ENCODE data around the gene SARS1.

SARS1 gene

DNA sequence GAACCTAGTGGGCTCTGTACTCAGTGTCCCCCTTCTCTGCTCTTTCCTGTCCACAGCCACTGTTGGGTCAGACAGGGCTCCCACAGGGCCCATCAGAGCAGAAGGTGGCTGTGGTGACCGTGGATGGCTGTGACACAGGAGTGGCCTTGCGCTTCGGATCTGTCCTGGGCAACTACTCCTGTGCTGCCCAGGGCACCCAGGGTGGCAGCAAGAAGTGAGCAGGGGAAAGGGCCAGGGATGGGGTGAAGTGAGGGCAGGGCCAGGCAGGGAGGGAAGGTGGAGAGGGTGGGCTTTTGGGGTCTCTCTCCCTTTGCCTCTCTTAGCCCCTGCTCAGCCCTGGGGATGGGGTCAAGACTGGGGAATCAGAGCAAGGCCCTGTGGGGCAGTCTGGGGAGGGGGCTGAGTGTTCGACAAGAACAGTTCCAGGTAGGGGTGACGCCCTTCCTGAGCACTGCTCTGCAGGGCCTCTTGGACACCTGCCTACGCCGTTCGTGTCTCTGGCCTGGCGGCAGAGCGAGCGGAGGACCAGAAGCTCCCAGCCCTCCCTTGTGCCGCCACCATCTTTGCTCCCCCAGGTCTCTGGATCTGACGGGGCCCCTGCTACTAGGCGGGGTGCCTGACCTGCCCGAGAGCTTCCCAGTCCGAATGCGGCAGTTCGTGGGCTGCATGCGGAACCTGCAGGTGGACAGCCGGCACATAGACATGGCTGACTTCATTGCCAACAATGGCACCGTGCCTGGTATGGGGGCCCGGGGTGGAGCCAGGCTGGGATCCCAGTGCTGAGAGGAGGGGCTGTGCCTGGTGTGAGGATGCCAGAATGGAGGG lies 48.7 kb downstream of the SARS1 start:
- DNase-seq (ENCODE audit: low read depth) = no peak

GRCh38 chr1:109263234-109263596 lies 49.5 kb downstream of the SARS1 start:
- DNase-seq (ENCODE audit: low read depth) = no peak

GRCh38 chr1:109263597-109264378 lies 50.1 kb downstream of the SARS1 start:
- DNase-seq (ENCODE audit: low read depth) = peak; percentile 57

- DNase-seq (ENCODE audit: low read depth) = no peak
These were observed 50.6 kb downstream of the SARS1 start for GRCh38 chr1:109264379-109264755.

DNA sequence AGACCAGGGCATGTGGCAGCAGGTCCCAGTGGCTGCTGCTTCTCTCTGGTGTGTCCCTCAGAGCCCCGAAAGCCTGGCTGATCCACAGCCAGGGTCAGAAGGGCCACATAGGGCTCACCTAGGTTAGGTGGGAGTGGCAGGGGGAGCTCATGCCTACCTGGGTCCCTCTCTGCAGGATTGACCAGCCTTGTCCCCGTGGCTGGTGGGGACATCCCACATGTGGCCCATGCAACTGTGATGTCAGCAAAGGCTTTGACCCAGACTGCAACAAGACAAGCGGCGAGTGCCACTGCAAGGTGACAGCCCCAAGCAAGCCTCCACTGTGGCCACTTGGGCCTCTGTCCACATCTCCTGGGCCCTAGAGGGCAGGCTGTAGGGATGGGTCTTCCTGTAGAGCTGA lies 51.3 kb downstream of the SARS1 start:
- DNase-seq (ENCODE audit: low read depth) = no peak

- no peak for DNase-seq (ENCODE audit: low read depth)
These were observed 52.1 kb downstream of the SARS1 start for GRCh38 chr1:109265741-109266330.

- DNase-seq (ENCODE audit: low read depth) = no peak
These were observed 53.2 kb downstream of the SARS1 start for GRCh38 chr1:109266965-109267364.

DNA sequence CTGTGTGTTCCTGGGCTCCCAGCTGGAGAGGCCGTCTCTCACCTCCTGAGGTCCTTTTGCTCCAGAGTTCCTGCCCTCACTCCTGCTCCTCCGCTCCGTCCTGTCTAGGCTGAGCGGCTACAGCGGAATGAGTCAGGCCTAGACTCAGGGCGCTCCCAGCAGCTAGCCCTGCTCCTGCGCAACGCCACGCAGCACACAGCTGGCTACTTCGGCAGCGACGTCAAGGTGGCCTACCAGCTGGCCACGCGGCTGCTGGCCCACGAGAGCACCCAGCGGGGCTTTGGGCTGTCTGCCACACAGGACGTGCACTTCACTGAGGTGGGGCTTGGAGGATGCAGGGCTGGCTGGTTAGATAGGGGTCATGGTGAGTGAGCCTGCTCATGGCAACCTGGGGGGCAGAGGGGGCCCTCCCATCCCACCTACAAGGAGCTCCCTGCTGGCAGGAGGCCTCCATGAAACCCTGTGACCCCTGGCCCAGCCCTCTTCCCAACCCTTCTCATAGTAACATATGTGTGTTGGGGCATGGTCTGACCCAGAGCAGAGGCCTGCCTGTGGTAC lies 54.1 kb downstream of the SARS1 start:
- no peak for DNase-seq (ENCODE audit: low read depth)

GRCh38 chr1:109268431-109269211 lies 54.9 kb downstream of the SARS1 start:
- DNase-seq (ENCODE audit: low read depth) = no peak

- DNase-seq (ENCODE audit: low read depth) = no peak
These were observed 55.7 kb downstream of the SARS1 start for GRCh38 chr1:109269212-109269980.

DNA sequence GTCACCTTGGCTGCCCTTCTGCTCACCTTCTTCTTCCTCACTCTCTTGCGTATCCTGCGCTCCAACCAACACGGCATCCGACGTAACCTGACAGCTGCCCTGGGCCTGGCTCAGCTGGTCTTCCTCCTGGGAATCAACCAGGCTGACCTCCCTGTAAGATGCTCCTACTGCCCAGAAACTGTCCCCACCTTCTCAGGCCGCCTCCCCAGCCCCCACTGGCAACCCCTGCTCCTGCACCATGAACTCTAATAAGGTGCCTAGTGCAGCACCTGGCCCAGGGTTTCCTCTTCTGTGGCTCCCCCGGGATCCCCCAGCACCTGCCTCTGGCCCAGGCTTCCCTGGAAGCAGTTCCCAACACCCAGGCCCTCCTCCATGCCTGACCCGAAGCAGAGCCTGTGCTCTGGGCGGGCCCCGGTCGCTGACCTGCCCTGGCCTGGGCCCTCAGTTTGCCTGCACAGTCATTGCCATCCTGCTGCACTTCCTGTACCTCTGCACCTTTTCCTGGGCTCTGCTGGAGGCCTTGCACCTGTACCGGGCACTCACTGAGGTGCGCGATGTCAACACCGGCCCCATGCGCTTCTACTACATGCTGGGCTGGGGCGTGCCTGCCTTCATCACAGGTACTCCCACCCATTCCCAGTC lies 56.4 kb downstream of the SARS1 start:
- no peak for DNase-seq (ENCODE audit: low read depth)

DNA sequence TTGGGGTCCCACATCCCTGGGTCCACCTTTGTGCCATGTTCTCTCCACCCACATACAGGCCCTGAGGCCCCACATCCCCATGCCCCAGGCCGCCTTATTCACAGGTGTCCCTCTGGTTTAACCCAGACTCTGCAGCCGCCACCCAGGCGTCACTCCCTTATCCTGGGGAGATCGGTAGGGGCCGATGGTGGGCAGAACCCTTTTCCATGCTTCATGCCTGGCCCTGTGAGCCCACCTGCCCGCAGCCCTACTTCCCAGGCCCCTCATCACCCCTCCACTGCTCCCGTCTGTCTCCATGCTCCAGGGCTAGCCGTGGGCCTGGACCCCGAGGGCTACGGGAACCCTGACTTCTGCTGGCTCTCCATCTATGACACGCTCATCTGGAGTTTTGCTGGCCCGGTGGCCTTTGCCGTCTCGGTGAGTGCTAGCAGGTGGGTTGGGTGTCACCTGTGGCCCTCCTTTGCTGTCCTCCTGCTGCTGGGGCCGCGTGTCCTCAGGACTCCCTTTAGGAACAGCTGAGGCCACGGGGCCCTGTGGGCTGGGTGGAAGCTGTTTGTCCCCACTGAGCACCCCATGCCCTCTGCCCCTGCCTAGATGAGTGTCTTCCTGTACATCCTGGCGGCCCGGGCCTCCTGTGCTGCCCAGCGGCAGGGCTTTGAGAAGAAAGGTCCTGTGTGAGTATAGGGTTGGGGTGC lies 57.1 kb downstream of the SARS1 start:
- DNase-seq (ENCODE audit: low read depth) = no peak

- DNase-seq (ENCODE audit: low read depth) = no peak
These were observed 57.7 kb downstream of the SARS1 start for GRCh38 chr1:109271458-109271857.

- DNase-seq (ENCODE audit: low read depth) = no peak
These were observed 58.5 kb downstream of the SARS1 start for GRCh38 chr1:109272021-109272799.

DNA sequence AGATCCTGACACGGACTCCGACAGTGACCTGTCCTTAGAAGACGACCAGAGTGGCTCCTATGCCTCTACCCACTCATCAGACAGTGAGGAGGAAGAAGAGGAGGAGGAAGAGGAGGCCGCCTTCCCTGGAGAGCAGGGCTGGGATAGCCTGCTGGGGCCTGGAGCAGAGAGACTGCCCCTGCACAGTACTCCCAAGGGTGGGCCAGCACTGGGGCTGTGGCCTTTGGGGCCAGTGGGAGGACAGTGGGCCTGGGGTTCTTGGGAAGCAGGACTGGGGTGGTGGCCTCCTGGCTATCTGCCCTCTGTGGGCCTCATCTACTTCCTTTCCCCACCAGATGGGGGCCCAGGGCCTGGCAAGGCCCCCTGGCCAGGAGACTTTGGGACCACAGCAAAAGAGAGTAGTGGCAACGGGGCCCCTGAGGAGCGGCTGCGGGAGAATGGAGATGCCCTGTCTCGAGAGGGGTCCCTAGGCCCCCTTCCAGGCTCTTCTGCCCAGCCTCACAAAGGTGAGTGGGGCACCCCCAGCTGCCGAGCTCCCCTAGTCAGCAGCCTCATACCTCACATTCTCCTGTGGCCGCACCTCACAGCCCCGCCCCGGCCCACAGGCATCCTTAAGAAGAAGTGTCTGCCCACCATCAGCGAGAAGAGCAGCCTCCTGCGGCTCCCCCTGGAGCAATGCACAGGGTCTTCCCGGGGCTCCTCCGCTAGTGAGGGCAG lies 59.3 kb downstream of the SARS1 start:
- DNase-seq (ENCODE audit: low read depth) = no peak

DNA sequence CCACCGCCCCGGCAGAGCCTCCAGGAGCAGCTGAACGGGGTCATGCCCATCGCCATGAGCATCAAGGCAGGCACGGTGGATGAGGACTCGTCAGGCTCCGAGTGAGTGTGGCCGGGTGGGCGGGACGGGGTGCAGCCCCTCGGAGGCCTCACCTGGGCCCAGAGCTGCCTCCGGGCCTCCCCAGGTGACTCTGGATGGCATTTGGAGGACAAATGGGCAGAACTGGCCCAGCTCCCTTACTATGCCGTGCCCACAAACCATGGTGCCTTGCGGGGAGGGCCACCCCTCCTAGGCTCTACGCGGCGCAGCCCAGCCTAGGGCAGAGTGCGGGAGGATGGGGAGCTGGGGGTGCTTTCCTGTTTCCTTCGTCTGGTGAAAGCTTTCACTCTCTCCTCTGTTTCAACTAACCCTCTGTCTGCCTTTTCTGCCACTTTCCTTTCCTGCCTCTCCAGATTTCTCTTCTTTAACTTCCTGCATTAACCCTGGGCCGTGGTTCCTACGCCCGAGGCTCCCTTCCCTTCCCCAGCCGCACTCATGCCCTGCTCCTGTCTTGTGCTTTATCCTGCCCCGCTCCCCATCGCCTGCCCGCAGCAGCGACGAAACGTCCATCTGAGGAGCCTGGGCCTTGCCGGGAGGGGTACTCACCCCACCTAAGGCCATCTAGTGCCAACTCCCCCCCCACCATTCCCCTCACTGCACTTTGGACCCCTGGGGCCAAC lies 60.0 kb downstream of the SARS1 start:
- no peak for DNase-seq (ENCODE audit: low read depth)

DNA sequence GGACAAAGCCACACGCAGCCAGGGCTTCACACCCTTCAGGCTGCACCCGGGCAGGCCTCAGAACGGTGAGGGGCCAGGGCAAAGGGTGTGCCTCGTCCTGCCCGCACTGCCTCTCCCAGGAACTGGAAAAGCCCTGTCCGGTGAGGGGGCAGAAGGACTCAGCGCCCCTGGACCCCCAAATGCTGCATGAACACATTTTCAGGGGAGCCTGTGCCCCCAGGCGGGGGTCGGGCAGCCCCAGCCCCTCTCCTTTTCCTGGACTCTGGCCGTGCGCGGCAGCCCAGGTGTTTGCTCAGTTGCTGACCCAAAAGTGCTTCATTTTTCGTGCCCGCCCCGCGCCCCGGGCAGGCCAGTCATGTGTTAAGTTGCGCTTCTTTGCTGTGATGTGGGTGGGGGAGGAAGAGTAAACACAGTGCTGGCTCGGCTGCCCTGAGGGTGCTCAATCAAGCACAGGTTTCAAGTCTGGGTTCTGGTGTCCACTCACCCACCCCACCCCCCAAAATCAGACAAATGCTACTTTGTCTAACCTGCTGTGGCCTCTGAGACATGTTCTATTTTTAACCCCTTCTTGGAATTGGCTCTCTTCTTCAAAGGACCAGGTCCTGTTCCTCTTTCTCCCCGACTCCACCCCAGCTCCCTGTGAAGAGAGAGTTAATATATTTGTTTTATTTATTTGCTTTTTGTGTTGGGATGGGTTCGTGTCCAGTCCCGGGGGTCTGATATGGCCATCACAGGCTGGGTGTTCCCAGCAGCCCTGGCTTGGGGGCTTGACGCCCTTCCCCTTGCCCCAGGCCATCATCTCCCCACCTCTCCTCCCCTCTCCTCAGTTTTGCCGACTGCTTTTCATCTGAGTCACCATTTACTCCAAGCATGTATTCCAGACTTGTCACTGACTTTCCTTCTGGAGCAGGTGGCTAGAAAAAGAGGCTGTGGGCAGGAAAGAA lies 61.1 kb downstream of the SARS1 start:
- no peak for DNase-seq (ENCODE audit: low read depth)

Measured in stimulated activated CD8-positive, alpha-beta memory T cell treated with anti-CD3 and anti-CD28 coated beads, Interleukin-15, amount 100 ng/mL, for 1 hour (primary cell).